GM12892 (cell line): Measurements from ENCODE around the gene CAMK1D.

Experiments used
- POLR2A ChIP-seq: IDR thresholded peaks from 2 replicates; pipeline ENCODE4 v1.6.1; 2011; ENCODE audit warnings: low read depth, low read length, control low read depth
- TAF1 ChIP-seq: IDR thresholded peaks from 2 replicates; pipeline ENCODE4 v1.6.1; 2011; ENCODE audit warnings: low read depth, mild to moderate bottlenecking, control low read depth, low read length, borderline replicate concordance

DNA sequence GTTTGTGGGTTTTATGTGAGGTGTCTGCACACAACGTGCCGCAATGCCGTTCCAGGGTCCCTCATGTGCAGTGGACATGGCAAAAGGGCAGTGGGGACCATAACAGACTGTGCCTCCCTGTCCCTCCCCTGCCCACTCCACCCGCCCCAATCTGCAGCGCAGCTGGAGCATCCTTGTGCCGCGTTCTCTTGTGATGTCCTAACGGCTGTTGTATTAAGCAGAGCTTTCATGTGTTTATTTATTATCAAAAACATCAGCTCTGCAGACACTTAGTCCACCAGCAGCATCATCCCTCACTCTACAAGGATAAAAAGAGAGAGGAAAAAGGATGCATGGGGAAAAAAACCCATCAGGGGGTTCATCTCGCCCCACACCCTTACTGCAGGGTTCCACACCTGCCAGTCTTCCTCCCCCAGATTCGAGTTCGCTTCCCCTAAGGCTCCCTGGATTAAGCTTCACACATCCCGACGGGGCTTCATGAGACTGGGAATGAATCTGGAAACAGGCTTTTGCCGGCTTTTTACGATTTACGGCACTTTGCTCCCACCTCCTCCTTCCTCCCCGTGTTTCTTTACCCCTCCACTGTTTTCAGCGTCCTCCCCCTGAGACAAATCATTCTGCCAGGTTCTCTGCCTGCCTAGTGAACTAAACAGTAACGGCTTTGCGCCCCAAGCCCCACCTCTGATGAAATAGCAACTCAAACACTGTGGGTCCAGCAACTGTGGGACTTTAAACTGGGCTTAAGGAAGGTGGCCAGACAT, 301.4 kb downstream of the CAMK1D start:
- TF ChIP-seq TAF1 (no peak), POLR2A (no peak)
